DND-41 (cell line): Measurements from ENCODE around the gene MBTD1.

Source experiments
- EZH2 ChIP-seq: IDR thresholded peaks from 3 replicates; pipeline ENCODE4 v1.6.1; 2012; ENCODE audit warnings: borderline replicate concordance, low read depth, mild to moderate bottlenecking, moderate library complexity, low read length, inconsistent platforms; ENCODE audit not compliant: severe bottlenecking
- TF ChIP-seq, protein P1 (sequence below): IDR thresholded peaks from 2 replicates; pipeline ENCODE4 v1.5.1; 2012; ENCODE audit warnings: borderline replicate concordance, low read length, moderate library complexity, mild to moderate bottlenecking; ENCODE audit not compliant: poor library complexity, severe bottlenecking; ENCODE audit errors: extremely low read depth

GRCh38 chr17:51184124-51184523 is 75.7 kb downstream of the MBTD1 start:
- TF ChIP-seq, protein P1, sequence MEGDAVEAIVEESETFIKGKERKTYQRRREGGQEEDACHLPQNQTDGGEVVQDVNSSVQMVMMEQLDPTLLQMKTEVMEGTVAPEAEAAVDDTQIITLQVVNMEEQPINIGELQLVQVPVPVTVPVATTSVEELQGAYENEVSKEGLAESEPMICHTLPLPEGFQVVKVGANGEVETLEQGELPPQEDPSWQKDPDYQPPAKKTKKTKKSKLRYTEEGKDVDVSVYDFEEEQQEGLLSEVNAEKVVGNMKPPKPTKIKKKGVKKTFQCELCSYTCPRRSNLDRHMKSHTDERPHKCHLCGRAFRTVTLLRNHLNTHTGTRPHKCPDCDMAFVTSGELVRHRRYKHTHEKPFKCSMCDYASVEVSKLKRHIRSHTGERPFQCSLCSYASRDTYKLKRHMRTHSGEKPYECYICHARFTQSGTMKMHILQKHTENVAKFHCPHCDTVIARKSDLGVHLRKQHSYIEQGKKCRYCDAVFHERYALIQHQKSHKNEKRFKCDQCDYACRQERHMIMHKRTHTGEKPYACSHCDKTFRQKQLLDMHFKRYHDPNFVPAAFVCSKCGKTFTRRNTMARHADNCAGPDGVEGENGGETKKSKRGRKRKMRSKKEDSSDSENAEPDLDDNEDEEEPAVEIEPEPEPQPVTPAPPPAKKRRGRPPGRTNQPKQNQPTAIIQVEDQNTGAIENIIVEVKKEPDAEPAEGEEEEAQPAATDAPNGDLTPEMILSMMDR, result no peak
- TF ChIP-seq EZH2, result no peak
